SK-N-MC (cell line): Measurements from ENCODE around the gene PRF1.

Source experiments
- EZH2 ChIP-seq: fragments of 200-600 bp; sonication (generic); IDR thresholded peaks from one replicate; pipeline ENCODE4 v1.6.1; 2017; ENCODE audit warnings: antibody characterized with exemption
- POLR2AphosphoS5 ChIP-seq: IDR thresholded peaks from 2 replicates; pipeline ENCODE4 v1.6.1; 2012; ENCODE audit warnings: mild to moderate bottlenecking, low read depth, low read length, borderline replicate concordance

GRCh38 chr10:70602665-70603448, at the start of gene PRF1:
- TF ChIP-seq EZH2 (no peak), POLR2AphosphoS5 (no peak)
